K562 (cell line): ENCODE results near the gene SS18L1.

Experiments used
- CTBP1 ChIP-seq: fragments of 450-650 bp; IDR thresholded peaks from 2 replicates; pipeline ENCODE4 v1.6.1; 2016; ENCODE audit warnings: borderline replicate concordance
- CTCF ChIP-seq, 3 experiments: IDR thresholded peaks in 2 of 3; conservative IDR thresholded peaks in 1 of 3; 2 replicates each; pipeline ENCODE4 v1.5.1; 2011 to 2012; ENCODE audit warnings: low read length in 3 of 3, mild to moderate bottlenecking in 3 of 3, control low read depth in 2 of 3, improper control_type of control experiment in 1 of 3, inconsistent platforms in 1 of 3, low read depth in 1 of 3, mixed read lengths in 1 of 3, moderate library complexity in 1 of 3; ENCODE audit not compliant: insufficient read depth in 2 of 3
- FOXJ3 ChIP-seq: sonication (generic); formaldehyde crosslinking; IDR thresholded peaks from 2 replicates; pipeline ENCODE4 v1.4.0; 2020; ENCODE audit warnings: mild to moderate bottlenecking, missing genetic modification reagents
- FOXM1 ChIP-seq, 2 experiments: fragments of 450-650 bp in 1 of 2; sonication (generic) in 1 of 2; formaldehyde crosslinking in 1 of 2; IDR thresholded peaks; 2 replicates each; pipeline versions ENCODE4 v1.6.1 to v1.9.0; 2017 to 2022; ENCODE audit warnings: low read depth in 2 of 2, mild to moderate bottlenecking in 2 of 2, missing genetic modification reagents in 1 of 2, moderate library complexity in 1 of 2
- HEY1 ChIP-seq: fragments of 250-450 bp; sonication (Bioruptor Pico); IDR thresholded peaks from 2 replicates; pipeline ENCODE4 v1.5.0; 2020; ENCODE audit warnings: mild to moderate bottlenecking, moderate library complexity, borderline replicate concordance
- LCOR ChIP-seq: sonication (generic); formaldehyde crosslinking; IDR thresholded peaks from 2 replicates; pipeline ENCODE4 v1.8.0; 2022; ENCODE audit warnings: mild to moderate bottlenecking, missing genetic modification reagents
- NCOA2 ChIP-seq, 2 experiments: fragments of 450-650 bp; IDR thresholded peaks; 2 replicates each; pipeline ENCODE4 v1.6.1; 2018; ENCODE audit warnings: mild to moderate bottlenecking in 2 of 2, moderate library complexity in 1 of 2; ENCODE audit not compliant: partially characterized antibody in 2 of 2
- NFATC3 ChIP-seq: fragments of 450-650 bp; IDR thresholded peaks from 2 replicates; pipeline ENCODE4 v1.6.1; 2017; ENCODE audit warnings: mild to moderate bottlenecking
- SREBF2 ChIP-seq: sonication (generic); formaldehyde crosslinking; IDR thresholded peaks from 2 replicates; pipeline ENCODE4 v1.4.0; 2020; ENCODE audit warnings: mild to moderate bottlenecking, missing genetic modification reagents
- TAF1 ChIP-seq: IDR thresholded peaks from 2 replicates; pipeline ENCODE4 v1.6.1; 2011; ENCODE audit warnings: mild to moderate bottlenecking, low read length, moderate library complexity; ENCODE audit not compliant: insufficient read depth, control insufficient read depth, severe bottlenecking; ENCODE audit errors: extremely low read depth
- TEAD4 ChIP-seq, 2 experiments: sonication (generic) in 1 of 2; formaldehyde crosslinking in 1 of 2; IDR thresholded peaks; 2 replicates each; pipeline versions ENCODE4 v1.6.1 to v1.8.0; 2012 to 2022; ENCODE audit warnings: borderline replicate concordance in 1 of 2, inconsistent platforms in 1 of 2, low read length in 1 of 2, mild to moderate bottlenecking in 1 of 2, missing genetic modification reagents in 1 of 2
- TF ChIP-seq, protein P1 (sequence below): fragments of 450-650 bp; IDR thresholded peaks from 2 replicates; pipeline ENCODE4 v1.6.1; 2016; ENCODE audit warnings: low read depth
- TF ChIP-seq, protein P2 (sequence below): sonication (generic); formaldehyde crosslinking; IDR thresholded peaks from 2 replicates; pipeline ENCODE4 v1.9.0; 2022; ENCODE audit warnings: mild to moderate bottlenecking, missing genetic modification reagents
- TF ChIP-seq, protein P3 (sequence below): sonication (generic); formaldehyde crosslinking; IDR thresholded peaks from 2 replicates; pipeline ENCODE4 v1.8.0; 2022; ENCODE audit warnings: missing genetic modification reagents, mild to moderate bottlenecking, moderate library complexity, borderline replicate concordance

- no peak for TF ChIP-seq CTCF (IDR thresholded peaks at IDR 0.05 in 2 of 3, conservative IDR thresholded peaks at IDR 0.05 in 1 of 3; ENCODE audit: insufficient read depth in 2 of 3, low read depth in 1 of 3, low read length in 3 of 3)
- TF ChIP-seq TAF1 = no peak
- TF ChIP-seq LCOR (CRISPR knock-in tag) = no peak
- TF ChIP-seq, protein P1, sequence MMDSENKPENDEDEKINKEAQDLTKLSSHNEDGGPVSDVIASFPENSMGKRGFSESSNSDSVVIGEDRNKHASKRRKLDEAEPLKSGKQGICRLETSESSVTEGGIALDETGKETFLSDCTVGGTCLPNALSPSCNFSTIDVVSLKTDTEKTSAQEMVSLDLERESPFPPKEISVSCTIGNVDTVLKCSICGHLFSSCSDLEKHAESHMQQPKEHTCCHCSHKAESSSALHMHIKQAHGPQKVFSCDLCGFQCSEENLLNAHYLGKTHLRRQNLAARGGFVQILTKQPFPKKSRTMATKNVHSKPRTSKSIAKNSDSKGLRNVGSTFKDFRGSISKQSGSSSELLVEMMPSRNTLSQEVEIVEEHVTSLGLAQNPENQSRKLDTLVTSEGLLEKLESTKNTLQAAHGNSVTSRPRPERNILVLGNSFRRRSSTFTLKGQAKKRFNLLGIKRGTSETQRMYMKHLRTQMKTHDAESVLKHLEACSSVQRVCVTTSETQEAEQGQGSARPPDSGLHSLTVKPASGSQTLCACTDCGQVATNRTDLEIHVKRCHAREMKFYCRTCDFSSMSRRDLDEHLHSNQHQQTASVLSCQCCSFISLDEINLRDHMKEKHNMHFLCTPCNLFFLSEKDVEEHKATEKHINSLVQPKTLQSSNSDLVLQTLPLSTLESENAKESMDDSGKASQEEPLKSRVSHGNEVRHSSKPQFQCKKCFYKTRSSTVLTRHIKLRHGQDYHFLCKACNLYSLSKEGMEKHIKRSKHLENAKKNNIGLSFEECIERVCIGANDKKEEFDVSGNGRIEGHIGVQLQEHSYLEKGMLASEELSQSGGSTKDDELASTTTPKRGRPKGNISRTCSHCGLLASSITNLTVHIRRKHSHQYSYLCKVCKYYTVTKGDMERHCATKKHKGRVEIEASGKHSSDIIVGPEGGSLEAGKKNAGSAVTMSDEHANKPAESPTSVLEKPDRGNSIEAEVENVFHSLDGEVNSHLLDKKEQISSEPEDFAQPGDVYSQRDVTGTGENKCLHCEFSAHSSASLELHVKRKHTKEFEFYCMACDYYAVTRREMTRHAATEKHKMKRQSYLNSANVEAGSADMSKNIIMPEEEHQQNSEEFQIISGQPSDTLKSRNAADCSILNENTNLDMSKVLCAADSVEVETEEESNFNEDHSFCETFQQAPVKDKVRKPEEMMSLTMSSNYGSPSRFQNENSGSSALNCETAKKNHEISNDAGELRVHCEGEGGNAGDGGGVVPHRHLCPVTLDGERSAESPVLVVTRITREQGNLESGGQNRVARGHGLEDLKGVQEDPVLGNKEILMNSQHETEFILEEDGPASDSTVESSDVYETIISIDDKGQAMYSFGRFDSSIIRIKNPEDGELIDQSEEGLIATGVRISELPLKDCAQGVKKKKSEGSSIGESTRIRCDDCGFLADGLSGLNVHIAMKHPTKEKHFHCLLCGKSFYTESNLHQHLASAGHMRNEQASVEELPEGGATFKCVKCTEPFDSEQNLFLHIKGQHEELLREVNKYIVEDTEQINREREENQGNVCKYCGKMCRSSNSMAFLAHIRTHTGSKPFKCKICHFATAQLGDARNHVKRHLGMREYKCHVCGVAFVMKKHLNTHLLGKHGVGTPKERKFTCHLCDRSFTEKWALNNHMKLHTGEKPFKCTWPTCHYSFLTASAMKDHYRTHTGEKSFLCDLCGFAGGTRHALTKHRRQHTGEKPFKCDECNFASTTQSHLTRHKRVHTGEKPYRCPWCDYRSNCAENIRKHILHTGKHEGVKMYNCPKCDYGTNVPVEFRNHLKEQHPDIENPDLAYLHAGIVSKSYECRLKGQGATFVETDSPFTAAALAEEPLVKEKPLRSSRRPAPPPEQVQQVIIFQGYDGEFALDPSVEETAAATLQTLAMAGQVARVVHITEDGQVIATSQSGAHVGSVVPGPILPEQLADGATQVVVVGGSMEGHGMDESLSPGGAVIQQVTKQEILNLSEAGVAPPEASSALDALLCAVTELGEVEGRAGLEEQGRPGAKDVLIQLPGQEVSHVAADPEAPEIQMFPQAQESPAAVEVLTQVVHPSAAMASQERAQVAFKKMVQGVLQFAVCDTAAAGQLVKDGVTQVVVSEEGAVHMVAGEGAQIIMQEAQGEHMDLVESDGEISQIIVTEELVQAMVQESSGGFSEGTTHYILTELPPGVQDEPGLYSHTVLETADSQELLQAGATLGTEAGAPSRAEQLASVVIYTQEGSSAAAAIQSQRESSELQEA = no peak
- no peak for TF ChIP-seq FOXJ3 (CRISPR knock-in tag)
- TF ChIP-seq, protein P2, sequence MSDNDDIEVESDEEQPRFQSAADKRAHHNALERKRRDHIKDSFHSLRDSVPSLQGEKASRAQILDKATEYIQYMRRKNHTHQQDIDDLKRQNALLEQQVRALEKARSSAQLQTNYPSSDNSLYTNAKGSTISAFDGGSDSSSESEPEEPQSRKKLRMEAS (CRISPR knock-in tag) = no peak
- TF ChIP-seq HEY1 (CRISPR knock-in tag) = no peak
- TF ChIP-seq NFATC3 = no peak
- no peak for TF ChIP-seq TEAD4 (IDR thresholded peaks at IDR 0.05; ENCODE audit: low read length)
- TF ChIP-seq TEAD4 (CRISPR knock-in tag; IDR thresholded peaks at IDR 0.05; ENCODE audit: borderline replicate concordance) = no peak
- no peak for TF ChIP-seq CTBP1
- TF ChIP-seq NCOA2 (IDR thresholded peaks at IDR 0.05; ENCODE audit: partially characterized antibody in 2 of 2) = no peak
- no peak for TF ChIP-seq FOXM1 (IDR thresholded peaks at IDR 0.05; ENCODE audit: low read depth)
- no peak for TF ChIP-seq FOXM1 (CRISPR knock-in tag; IDR thresholded peaks at IDR 0.05; ENCODE audit: low read depth)
- TF ChIP-seq SREBF2 (CRISPR knock-in tag) = no peak
- TF ChIP-seq, protein P3, sequence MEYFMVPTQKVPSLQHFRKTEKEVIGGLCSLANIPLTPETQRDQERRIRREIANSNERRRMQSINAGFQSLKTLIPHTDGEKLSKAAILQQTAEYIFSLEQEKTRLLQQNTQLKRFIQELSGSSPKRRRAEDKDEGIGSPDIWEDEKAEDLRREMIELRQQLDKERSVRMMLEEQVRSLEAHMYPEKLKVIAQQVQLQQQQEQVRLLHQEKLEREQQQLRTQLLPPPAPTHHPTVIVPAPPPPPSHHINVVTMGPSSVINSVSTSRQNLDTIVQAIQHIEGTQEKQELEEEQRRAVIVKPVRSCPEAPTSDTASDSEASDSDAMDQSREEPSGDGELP = no peak
These were observed 52.2 kb downstream of the SS18L1 start for GRCh38 chr20:62195736-62196135.
